ENCODE data around the gene FIGN.

Gene FIGN

DNA sequence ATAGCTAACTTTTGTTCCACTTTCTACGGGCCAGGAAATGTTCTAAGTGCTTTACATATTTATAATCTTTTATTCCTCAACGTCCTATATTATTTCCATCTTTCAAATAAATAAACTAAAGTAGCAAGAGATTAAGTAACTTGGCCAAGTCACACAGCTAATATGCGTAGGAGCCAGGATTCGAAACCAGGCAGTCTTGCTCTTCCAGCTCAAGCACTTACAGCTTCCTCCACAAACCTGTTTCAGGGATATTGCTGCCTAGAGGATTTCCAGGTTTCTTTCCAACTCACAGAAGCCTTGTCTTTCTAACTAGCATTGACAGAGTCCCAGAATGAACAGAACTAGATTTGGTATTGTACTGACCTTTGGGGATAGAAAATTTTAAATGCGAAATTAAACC is 102.5 kb downstream of the FIGN start:
- peak; percentile 78 for DNase-seq (ENCODE audit: low read depth)
- TF ChIP-seq, protein P1, sequence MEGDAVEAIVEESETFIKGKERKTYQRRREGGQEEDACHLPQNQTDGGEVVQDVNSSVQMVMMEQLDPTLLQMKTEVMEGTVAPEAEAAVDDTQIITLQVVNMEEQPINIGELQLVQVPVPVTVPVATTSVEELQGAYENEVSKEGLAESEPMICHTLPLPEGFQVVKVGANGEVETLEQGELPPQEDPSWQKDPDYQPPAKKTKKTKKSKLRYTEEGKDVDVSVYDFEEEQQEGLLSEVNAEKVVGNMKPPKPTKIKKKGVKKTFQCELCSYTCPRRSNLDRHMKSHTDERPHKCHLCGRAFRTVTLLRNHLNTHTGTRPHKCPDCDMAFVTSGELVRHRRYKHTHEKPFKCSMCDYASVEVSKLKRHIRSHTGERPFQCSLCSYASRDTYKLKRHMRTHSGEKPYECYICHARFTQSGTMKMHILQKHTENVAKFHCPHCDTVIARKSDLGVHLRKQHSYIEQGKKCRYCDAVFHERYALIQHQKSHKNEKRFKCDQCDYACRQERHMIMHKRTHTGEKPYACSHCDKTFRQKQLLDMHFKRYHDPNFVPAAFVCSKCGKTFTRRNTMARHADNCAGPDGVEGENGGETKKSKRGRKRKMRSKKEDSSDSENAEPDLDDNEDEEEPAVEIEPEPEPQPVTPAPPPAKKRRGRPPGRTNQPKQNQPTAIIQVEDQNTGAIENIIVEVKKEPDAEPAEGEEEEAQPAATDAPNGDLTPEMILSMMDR (IDR thresholded peaks at IDR 0.05; ENCODE audit: insufficient read depth, low read depth, low read length, missing control alignments): no peak

DNA sequence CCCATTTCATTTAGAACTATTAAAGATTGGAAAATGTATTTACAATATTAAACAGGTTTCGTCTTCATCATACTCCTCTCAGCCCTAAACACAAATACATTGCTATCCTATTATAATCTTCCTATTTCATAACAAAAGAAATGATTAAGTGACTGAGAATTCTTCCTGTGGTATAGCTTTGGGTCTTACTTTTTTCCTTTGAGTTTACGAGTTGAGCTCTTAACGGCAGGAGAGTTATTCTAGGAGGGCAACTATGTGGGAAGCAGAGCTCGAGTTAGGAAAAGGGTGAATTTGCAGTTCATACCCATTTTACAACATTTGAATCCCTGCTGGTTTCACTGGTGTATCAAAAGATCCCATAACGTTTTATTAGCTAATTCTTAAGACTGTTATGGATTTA is 105.0 kb downstream of the FIGN start:
- TF ChIP-seq, protein P1 (IDR thresholded peaks at IDR 0.05; ENCODE audit: insufficient read depth, low read depth, low read length, missing control alignments): no peak
- no peak overlapping the region for H3K4me3 ChIP-seq (ENCODE audit: low read length)
- no peak for DNase-seq (ENCODE audit: low read depth)

More for the DNA sequence above, 102.5 kb downstream of the FIGN start:
- no peak overlapping the region for H3K4me3 ChIP-seq (ENCODE audit: low read length)

DNA sequence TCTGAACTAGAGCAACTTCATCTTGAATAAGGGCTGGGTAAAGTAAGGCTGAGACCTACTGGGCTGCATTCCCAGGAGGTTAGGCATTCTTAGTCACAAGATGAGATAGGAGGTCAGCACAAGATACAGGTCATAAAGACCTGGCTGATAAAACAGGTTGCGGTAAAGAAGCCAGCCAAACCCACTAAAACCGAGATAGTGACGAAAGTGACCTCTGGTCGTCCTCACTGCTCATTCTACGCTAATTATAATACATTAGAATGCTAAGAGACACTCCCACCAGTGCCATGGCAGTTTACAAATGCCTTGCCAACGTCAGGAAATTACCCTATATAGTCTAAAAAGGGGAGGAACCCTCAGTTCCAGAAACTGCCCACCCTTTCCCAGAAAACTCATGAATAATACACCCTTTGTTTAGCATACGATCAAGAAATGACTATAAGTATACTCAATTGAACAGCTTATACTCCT is 109.1 kb downstream of the FIGN start:
- peak; percentile 44 for DNase-seq (ENCODE audit: low read depth)
- TF ChIP-seq, protein P1 (IDR thresholded peaks at IDR 0.05; ENCODE audit: insufficient read depth, low read depth, low read length, missing control alignments): no peak
- H3K4me3 ChIP-seq (ENCODE audit: low read length): no peak overlapping the region

DNA sequence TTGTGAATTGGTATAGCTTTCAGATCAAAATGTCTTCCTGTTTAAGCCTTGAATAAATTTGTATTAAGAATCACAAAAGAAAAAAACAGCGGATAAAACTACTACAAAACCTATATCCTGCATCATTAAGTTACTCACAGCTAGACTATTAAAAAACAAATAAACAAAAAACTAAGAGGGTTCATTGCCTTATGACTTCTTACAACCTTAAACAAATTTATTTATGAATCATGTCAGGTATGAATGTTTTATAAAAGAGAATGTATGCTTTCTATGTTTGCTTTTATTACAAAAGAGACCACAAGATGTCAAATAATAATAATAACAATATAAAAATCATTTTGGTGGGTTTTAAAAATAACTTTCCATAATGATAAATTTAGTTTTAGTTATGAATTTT is 109.6 kb downstream of the FIGN start:
- DNase-seq (ENCODE audit: low read depth): no peak

DNA sequence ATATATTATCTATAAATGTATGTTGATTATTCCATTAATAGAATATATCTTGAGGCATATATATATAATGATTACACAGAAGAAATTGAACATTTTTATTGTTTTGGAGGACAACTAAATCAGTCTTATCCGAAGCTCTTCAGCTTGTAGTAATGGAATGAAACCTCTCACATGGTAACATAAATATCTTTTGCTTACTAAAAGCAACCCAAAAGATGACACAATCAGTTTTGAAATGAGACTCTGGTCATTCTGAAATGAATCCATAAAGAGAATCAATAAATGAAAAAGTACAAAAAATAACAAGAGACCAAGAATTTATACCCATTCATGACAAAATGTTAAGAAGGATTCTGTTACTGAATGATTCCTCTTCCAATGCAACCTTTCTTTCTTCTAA is 110.2 kb downstream of the FIGN start:
- DNase-seq (ENCODE audit: low read depth): no peak
- H3K4me3 ChIP-seq (ENCODE audit: low read length): no peak overlapping the region
- TF ChIP-seq, protein P1 (IDR thresholded peaks at IDR 0.05; ENCODE audit: insufficient read depth, low read depth, low read length, missing control alignments): no peak

More for the DNA sequence above, 109.6 kb downstream of the FIGN start:
- TF ChIP-seq, protein P1 (IDR thresholded peaks at IDR 0.05; ENCODE audit: insufficient read depth, low read depth, low read length, missing control alignments): no peak
- no peak overlapping the region for H3K4me3 ChIP-seq (ENCODE audit: low read length)

DNA sequence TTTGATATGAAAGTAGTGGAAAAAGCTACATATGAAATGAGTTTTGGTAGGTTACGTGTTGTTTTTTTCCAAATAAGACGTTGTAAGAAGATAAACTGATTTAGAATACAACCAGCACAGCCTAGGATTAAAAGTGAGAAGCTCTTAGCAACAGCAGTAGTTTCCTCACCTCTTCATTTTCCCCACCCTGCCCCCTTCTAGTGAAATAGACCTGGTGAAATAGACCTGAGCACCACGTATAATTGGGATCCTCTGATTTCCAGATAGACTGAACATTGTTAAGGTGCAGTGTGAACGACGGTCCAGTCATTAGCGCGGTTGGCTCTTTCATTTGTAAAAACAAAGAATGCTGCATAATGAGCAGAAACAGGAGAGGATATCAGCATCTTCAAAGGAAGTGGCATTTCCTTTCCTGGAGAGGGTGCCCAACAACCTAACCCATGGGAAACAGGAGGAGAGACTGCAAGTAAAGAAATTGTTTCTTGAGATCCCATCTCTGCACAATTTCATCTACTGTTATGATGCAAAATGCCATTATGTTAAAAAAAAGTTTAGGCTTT is 114.3 kb downstream of the FIGN start:
- TF ChIP-seq, protein P1 (IDR thresholded peaks at IDR 0.05; ENCODE audit: insufficient read depth, low read depth, low read length, missing control alignments): no peak
- H3K4me3 ChIP-seq (ENCODE audit: low read length): no peak overlapping the region
- no peak for DNase-seq (ENCODE audit: low read depth)

DNA sequence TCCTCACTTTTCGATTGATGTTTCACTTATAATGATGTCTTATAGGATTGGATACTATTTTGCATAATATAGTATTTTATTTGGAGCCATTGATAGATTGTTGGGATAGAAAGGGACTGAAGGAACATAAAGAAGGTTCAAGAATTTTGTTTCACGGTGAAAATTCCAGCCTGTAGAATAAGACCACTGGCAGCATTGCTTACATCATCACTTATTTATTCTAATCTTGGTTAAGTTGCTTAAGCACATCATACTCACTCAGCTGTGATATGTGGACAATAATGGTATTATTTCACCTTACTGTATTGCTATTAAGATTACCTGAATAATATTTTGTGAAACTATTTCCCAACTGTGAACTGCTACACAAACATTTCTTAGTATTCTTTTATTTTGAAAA is 118.3 kb downstream of the FIGN start:
- no peak overlapping the region for H3K4me3 ChIP-seq (ENCODE audit: low read length)
- DNase-seq (ENCODE audit: low read depth): no peak
- TF ChIP-seq, protein P1 (IDR thresholded peaks at IDR 0.05; ENCODE audit: insufficient read depth, low read depth, low read length, missing control alignments): no peak
